GM21825 (cell line): ENCODE results near the gene CDK2.
A peak's percentile ranks its signal among the peaks of the same experiment; 100 is the strongest.

Experiments used
- ATAC-seq: cut with Tn5 transposase; IDR thresholded peaks from one replicate; pipeline ENCODE4 v1.9.1; 2021; ENCODE audit warnings: mild to moderate bottlenecking, moderate library complexity; ENCODE audit not compliant: unreplicated experiment

CDK2 gene

GRCh38 chr12:55937981-55938380 is 28.6 kb upstream of the CDK2 start:
- no peak for ATAC-seq

GRCh38 chr12:55938826-55939501 is 27.7 kb upstream of the CDK2 start:
- no peak for ATAC-seq

- peak; percentile 86 for ATAC-seq
Measured at GRCh38 chr12:55940065-55940732, 26.4 kb upstream of the CDK2 start.

DNA sequence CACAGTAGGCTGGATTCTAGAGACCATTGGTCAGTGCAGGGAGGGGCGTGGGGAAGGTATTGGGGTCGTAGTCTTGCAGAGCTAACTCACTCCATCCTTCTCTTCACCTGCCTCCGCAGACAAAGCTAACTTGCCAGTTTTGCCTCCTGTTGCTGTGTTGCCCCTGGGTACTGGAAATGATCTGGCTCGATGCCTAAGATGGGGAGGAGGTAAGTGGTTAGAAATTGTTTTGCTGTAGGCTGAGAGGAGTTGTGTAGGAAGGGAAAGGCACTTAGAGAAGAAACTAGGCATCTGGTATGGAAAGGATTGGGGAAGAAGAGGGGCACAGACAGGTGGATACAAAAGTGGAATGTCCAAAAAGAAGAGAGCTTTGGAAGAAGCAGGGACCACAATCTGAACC is 24.6 kb upstream of the CDK2 start:
- no peak for ATAC-seq

GRCh38 chr12:55942577-55943136 is 24.0 kb upstream of the CDK2 start:
- ATAC-seq = no peak

DNA sequence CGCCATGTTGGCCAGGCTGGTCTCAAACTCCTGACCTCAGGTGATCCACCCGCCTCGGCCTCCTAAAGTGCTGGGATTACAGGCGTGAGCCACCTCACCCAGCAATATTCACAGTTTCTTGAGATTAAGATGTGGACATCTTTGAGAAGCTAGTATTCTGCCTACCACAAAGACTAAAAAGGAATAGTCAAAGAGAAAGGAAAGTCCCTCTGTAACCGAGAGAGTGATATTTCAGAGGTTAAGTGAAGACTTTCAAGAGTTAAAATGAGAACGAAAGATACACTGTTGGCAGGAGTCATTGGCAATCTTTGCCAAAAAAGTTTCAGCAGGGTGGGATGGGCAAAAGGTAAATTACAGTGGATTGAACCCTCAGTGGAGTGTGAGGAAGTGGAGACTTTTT is 20.1 kb upstream of the CDK2 start:
- ATAC-seq = no peak

- ATAC-seq = no peak
Measured at GRCh38 chr12:55955344-55955743, 11.3 kb upstream of the CDK2 start.

DNA sequence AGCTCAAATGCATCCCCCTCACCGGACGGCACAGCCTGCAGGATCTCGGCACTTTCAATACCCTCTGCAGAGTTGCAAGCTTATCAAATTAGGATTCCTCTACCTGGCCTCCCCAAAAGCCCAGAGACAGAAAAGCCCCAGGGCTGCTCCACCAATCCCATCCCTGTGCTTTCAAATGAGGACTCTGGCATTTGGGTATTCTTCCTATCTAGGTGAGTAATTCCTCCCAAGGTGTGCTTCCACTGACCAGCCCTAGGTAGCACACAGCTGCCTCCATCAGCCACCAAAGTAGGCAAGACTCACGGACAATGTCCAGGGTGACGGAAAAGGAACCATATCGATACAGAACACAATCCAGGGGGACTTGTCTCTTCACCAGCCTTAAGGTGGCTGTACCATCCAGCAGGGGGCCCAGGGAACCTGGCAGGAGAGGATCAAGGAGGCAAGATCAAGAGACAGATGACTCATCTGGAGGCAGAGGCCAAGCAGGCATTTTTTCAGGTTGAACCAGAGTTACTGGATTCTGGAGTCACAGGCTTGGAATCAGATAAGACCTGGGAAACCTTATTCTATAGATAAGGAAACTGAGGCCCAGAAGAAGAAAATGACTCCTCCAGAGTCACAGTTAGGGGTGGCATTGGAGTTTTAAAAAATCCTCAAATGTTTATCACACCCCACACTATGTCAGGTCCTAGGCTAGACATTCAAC is 10.7 kb upstream of the CDK2 start:
- no peak for ATAC-seq

DNA sequence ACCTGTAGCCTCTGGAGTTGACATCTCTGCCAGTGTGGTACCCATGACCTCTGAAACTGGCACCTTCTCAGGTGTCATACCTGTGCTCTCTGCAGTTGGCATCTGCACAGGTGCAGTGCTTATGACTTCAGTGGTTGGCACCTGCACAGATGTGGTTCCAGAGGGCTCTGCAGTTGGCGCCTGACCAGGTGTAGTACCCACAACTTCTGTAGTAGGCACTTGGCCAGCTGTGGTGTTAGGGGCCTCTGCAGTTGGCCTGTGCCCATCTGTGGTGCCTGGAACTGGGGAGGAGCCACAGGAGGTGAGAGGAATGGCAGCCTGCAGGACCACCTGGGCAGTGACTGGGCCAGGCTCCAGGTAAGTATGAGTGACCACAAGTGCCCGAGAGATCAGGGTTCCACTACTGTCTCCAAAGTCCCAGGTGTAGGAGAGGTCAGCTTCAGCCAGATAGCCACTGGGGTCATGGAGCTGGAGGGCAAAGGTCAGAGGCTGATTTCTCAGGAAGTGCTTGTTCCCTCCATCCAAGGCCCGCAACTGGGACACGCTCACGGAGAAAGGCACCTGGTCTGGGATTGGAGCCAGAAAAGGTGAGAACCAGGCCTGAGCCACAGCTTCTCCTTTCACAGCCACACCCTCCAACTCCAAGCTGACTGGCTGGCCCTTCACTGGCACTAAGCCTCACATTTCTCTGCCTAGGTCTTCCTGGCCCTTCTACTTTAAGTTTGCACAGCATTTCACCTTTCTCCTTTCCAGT is 9.3 kb upstream of the CDK2 start:
- no peak for ATAC-seq

DNA sequence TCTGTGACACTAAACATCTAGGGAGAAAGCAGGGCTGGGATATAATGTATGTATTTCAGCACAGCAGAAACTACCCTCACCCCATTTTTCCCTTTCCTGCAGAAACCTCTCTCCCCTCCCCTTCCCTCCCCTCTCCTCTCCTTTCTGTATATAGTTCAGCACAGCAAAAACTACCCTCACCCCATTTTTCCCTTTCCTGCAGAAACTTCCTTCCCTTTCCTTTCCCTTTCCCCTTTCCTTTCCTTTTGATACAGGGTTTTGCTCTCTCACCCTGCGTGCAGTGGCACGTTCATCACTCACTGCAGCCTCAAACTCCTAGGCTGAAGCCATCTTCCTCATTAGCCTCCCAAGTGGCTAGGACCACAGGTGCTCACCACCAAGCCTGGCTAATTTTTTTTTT is 2.9 kb upstream of the CDK2 start:
- ATAC-seq = no peak

- ATAC-seq = no peak
Measured at GRCh38 chr12:55965240-55965639, 1.4 kb upstream of the CDK2 start.

DNA sequence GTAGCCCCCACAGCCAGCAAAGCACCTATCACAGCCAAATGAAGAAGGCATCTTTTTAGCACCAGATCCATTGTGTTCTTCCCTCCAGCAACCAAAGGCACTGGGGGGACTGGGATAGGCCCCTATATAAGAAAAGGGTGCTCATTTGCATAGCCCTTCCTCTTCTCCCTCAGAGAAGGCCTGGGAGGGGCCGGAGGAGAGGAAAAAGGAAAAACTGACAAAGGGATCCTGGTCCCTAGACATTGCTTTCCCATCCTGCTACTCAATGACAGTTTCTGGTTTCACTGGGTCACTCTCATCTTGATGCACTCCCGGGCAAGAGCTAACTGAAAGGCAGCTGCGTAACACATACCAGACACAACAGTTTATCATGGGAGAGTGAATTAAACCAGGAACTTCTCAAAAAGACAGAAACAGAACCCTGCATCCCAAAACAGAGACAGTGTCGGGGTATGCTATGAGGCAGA is 656 bp upstream of the CDK2 start, which contains the start of gene PMEL:
Gene PMEL (minus strand): TSS at position 102 of the 467 bp plus-strand sequence. CDS start 31 bp downstream, at position 71.
- ATAC-seq = no peak

DNA sequence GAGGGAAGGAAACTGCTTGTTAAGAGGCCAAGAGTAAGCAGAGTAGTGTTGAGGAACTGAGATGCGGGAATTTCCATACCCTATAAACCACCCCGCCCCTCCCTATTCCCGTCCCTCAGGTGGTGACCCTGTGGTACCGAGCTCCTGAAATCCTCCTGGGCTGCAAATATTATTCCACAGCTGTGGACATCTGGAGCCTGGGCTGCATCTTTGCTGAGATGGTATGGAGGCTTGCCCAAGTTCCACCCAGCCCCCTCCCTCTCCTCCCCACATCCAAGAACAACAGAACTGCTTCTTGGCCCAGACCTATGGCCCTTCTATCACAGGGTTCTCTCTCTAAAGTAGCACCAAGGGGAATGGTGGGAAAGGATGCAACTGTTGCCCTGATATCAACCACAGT is 2.7 kb downstream of the CDK2 start:
- no peak for ATAC-seq

- no peak for ATAC-seq
Measured at GRCh38 chr12:55970775-55971174, 4.1 kb downstream of the CDK2 start.

DNA sequence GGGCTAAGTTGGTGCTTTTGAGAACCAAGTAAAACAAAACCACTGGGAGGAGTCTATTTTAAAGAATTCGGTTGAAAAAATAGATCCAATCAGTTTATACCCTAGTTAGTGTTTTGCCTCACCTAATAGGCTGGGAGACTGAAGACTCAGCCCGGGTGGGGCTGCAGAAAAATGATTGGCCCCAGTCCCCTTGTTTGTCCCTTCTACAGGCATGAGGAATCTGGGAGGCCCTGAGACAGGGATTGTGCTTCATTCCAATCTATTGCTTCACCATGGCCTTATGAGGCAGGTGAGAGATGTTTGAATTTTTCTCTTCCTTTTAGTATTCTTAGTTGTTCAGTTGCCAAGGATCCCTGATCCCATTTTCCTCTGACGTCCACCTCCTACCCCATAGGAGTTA is 5.4 kb downstream of the CDK2 start:
- no peak for ATAC-seq

- no peak for ATAC-seq
Measured at GRCh38 chr12:55972456-55972855, 5.8 kb downstream of the CDK2 start.

DNA sequence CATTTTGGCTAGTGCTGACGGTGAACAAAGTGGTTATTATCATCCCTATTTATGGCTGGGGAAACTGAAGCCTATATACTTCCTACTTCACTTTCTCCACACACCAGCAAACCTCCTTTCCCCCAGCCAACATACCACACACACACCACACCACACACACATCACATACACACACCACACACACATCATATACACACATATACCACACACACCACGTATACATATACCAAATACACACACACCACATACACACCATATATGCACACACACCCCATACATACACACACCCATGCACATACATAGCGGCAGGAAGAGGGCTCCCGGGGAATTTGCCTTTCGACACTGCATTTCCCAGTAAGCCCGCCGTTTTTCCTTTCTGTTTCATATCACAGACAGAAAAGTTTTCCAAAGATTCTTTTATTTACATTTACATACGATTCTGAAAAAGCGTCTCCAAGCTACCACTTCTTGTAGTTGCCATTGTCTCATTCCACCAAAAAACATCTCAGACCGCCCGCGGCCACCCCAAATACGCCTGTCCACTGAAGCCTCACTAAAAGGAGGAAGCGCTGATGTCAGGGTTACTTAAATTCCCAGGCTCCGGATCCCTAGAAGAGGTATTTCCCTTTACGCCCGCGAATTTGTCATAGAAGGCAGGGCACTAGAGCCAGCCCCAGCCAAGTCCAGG is 6.4 kb downstream of the CDK2 start:
- no peak for ATAC-seq

DNA sequence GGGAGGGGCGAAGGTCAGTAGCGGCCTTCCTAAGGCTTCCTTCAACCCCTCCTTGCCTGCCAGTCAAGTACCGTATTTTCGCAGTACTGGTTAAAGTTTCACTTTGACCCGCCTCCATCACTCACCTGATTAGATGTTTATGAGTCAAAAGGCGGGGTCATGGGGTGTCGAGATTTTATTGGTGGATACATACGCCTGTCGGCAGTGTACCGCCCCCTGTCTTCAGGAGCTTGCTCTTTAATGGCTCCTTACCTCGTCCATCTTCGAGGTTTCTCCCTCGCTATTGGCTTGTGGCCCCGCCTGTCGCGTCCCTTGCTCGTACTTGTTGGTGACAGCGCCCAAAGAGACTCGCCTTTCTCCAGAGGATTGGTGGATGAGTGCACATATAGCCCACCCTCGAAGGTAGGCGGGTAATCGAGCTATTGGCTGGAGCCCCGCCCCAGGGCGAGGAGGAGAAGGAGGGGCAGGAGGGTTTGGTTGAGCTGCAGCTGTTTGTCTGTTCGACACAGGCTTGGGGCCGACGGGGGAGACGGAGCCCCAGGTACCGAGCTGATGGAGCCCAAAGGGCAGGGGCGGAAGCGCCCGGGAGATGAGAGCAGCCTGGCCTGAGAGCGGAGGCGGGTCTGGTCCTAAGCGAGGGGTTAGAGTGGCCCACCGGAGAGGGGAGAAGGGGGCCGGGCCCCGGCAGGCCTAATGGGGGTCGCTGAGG is 7.1 kb downstream of the CDK2 start, which contains the start of gene RAB5B:
Gene RAB5B (plus strand): TSS at position 480 of the 709 bp plus-strand sequence. CDS start 12,883 bp downstream, outside the sequence.
- ATAC-seq = peak; percentile 87

GRCh38 chr12:55974308-55974730 is 7.7 kb downstream of the CDK2 start:
- peak; percentile 11 for ATAC-seq
